ENCODE results near the gene ADAMTS15.

DNA sequence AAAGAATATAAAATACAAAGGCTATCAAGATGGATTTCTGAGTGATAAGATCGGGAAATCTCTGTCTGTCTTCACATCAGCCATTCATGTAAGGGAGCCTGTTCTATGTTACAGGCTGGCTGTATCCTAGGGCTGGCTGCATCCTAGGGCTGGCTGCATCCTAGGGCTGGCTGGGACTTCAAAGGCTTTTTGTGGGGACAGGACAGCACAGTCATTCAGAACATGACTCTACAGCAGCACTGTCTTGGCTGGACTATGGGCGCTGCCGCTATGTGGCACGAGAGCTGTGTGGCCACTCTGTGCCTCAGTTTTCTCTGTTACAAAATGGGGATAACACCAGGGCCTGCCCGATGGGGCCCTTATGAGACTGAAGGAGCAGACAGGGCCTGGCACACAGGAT is 30.2 kb upstream of the ADAMTS15 start:
- TF ChIP-seq EP300 (IDR thresholded peaks at IDR 0.05) (no peak), POLR2AphosphoS5 (IDR thresholded peaks at IDR 0.05) (no peak), POLR2A (IDR thresholded peaks at IDR 0.05) (no peak)
- TF ChIP-seq, protein P1, sequence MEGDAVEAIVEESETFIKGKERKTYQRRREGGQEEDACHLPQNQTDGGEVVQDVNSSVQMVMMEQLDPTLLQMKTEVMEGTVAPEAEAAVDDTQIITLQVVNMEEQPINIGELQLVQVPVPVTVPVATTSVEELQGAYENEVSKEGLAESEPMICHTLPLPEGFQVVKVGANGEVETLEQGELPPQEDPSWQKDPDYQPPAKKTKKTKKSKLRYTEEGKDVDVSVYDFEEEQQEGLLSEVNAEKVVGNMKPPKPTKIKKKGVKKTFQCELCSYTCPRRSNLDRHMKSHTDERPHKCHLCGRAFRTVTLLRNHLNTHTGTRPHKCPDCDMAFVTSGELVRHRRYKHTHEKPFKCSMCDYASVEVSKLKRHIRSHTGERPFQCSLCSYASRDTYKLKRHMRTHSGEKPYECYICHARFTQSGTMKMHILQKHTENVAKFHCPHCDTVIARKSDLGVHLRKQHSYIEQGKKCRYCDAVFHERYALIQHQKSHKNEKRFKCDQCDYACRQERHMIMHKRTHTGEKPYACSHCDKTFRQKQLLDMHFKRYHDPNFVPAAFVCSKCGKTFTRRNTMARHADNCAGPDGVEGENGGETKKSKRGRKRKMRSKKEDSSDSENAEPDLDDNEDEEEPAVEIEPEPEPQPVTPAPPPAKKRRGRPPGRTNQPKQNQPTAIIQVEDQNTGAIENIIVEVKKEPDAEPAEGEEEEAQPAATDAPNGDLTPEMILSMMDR (IDR thresholded peaks at IDR 0.05): no peak

Data from upper lobe of left lung (tissue), 4 donors.